ENCODE data around the gene OR52N5.

DNA sequence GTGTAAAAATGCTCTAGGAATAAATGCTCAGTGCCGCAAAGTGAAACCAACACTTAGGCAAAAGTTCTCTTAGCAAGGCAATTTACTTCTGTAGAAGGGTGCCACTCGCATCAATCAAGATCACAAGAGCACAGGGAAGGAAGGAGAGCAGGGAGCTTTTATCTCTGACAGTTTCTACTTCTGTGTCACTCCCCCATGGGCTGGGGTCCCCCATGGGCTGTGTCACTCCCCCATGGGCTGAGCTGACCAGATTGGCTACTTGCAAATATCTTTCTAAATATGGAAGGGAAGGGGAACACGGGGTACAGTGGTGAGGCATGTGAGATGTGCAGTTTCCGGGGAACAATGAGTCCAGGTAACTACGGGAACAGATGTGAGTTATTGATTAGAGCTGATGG is 26.0 kb upstream of the OR52N5 start:
- TF ChIP-seq POLR2A (IDR thresholded peaks at IDR 0.05; ENCODE audit: low read depth, low read length), result no peak
- no peak for TF ChIP-seq POLR2AphosphoS5 (IDR thresholded peaks at IDR 0.05; ENCODE audit: low read depth, low read length)
- TF ChIP-seq TAF1 (IDR thresholded peaks at IDR 0.05; ENCODE audit: borderline replicate concordance, low read depth, low read length), result no peak
